DOHH2 (cell line): Measurements from ENCODE around the gene STRIP1.
"Not testable (repeated sequence)": the region's sequence is repeated elsewhere in the genome, so short reads cannot be mapped to it uniquely, and the experiment has no call there.

Experiments
- H3F3A ChIP-seq: fragments of 200-600 bp; sonication (generic), shearing (Covaris generic); 2 replicates; pipeline ENCODE4 v1.6.0; 2016; ENCODE audit warnings: antibody characterized with exemption, mild to moderate bottlenecking; ENCODE audit not compliant: control insufficient read depth, insufficient read depth
- H3K27ac ChIP-seq: fragments of 200-600 bp; sonication (generic); 2 replicates; pipeline ENCODE4 v1.5.1; 2014; ENCODE audit warnings: low read depth, mild to moderate bottlenecking, low read length, moderate library complexity
- H3K27me3 ChIP-seq: fragments of 200-600 bp; sonication (generic); 2 replicates; pipeline ENCODE4 v1.6.1; 2014; ENCODE audit warnings: mild to moderate bottlenecking, low read length, mixed read lengths; ENCODE audit not compliant: control insufficient read depth
- H3K36me3 ChIP-seq: fragments of 200-600 bp; sonication (generic); 2 replicates; pipeline ENCODE4 v1.6.1; 2014; ENCODE audit warnings: mild to moderate bottlenecking, low read length, moderate library complexity, mixed read lengths; ENCODE audit not compliant: control insufficient read depth
- H3K4me1 ChIP-seq: fragments of 200-600 bp; sonication (generic); 2 replicates; pipeline ENCODE4 v1.6.1; 2014; ENCODE audit warnings: mild to moderate bottlenecking, low read length, mixed read lengths; ENCODE audit not compliant: control insufficient read depth
- H3K4me2 ChIP-seq: fragments of 200-600 bp; sonication (generic); 2 replicates; pipeline ENCODE4 v1.6.0; 2014; ENCODE audit warnings: mild to moderate bottlenecking, low read length, moderate library complexity
- H3K4me3 ChIP-seq: fragments of 200-600 bp; sonication (generic); 2 replicates; pipeline ENCODE4 v1.5.1; 2014; ENCODE audit warnings: mild to moderate bottlenecking, low read length, mixed read lengths
- H3K79me2 ChIP-seq: fragments of 200-600 bp; sonication (generic); 2 replicates; pipeline ENCODE4 v1.6.1; 2014; ENCODE audit warnings: mild to moderate bottlenecking, low read length, mixed read lengths; ENCODE audit not compliant: control insufficient read depth
- H3K9me2 ChIP-seq: fragments of 200-600 bp; sonication (generic); replicated peaks from 2 replicates; pipeline ENCODE4 v1.6.1; 2014; ENCODE audit warnings: mild to moderate bottlenecking, low read length, mixed read lengths; ENCODE audit not compliant: control insufficient read depth
- H3K9me3 ChIP-seq: fragments of 200-600 bp; sonication (generic); 2 replicates; pipeline ENCODE4 v1.6.1; 2014; ENCODE audit warnings: antibody characterized with exemption, low read length, mixed read lengths; ENCODE audit not compliant: control insufficient read depth, insufficient read depth
- H4K20me1 ChIP-seq: fragments of 200-600 bp; sonication (generic); 2 replicates; pipeline ENCODE4 v1.6.0; 2014; ENCODE audit warnings: low read depth, mild to moderate bottlenecking, antibody characterized with exemption, low read length, moderate library complexity; ENCODE audit not compliant: control insufficient read depth, insufficient read depth
- EZH2phosphoT487 ChIP-seq: fragments of 200-600 bp; sonication (generic); IDR thresholded peaks from 2 replicates; pipeline ENCODE4 v1.6.1; 2017; ENCODE audit warnings: borderline replicate concordance, mild to moderate bottlenecking, antibody characterized with exemption, low read length, moderate library complexity, mixed read lengths
- TF ChIP-seq, protein P1 (sequence below): fragments of 200-600 bp; sonication (generic); IDR thresholded peaks from one replicate; pipeline ENCODE4 v1.5.1; 2014; ENCODE audit warnings: antibody characterized with exemption, mild to moderate bottlenecking, low read depth, low read length; ENCODE audit not compliant: poor library complexity, severe bottlenecking

Gene STRIP1

DNA sequence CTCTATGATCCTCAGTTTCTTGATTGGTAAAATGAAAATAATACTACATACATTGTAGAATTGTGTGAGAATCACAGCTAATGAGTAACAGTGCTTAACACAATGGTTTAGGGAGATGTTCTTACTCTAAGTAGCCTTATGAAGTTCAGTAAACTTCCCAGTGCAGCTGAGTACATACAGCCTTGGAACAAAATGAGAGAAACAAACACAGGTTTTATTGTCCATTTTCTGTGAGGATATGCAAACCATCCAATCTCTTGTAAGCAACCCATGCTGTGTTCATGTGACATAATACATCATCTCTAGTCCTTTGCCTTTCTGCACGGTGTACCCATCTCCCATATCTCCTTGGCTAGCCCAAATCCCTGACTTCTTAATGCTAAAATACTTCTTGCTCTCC is 14.7 kb upstream of the STRIP1 start:
- Histone ChIP-seq H3K9me2 (no peaks in the 10 kb centered on the region), H3K27ac (no peak overlapping the region), H3F3A (no peaks in the 10 kb centered on the region), H3K9me3 (no peaks in the 10 kb centered on the region), H3K4me1 (no peaks in the 10 kb centered on the region), H3K4me2 (no peak overlapping the region), H3K27me3 (no peaks in the 10 kb centered on the region), H3K36me3 (peaks cover 80% of the 10 kb centered on the region), H3K79me2 (no peaks in the 10 kb centered on the region), H3K4me3 (no peak overlapping the region), H4K20me1 (no peaks in the 10 kb centered on the region)
- TF ChIP-seq EZH2phosphoT487, result no peak
- TF ChIP-seq, protein P1, sequence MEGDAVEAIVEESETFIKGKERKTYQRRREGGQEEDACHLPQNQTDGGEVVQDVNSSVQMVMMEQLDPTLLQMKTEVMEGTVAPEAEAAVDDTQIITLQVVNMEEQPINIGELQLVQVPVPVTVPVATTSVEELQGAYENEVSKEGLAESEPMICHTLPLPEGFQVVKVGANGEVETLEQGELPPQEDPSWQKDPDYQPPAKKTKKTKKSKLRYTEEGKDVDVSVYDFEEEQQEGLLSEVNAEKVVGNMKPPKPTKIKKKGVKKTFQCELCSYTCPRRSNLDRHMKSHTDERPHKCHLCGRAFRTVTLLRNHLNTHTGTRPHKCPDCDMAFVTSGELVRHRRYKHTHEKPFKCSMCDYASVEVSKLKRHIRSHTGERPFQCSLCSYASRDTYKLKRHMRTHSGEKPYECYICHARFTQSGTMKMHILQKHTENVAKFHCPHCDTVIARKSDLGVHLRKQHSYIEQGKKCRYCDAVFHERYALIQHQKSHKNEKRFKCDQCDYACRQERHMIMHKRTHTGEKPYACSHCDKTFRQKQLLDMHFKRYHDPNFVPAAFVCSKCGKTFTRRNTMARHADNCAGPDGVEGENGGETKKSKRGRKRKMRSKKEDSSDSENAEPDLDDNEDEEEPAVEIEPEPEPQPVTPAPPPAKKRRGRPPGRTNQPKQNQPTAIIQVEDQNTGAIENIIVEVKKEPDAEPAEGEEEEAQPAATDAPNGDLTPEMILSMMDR, result no peak

DNA sequence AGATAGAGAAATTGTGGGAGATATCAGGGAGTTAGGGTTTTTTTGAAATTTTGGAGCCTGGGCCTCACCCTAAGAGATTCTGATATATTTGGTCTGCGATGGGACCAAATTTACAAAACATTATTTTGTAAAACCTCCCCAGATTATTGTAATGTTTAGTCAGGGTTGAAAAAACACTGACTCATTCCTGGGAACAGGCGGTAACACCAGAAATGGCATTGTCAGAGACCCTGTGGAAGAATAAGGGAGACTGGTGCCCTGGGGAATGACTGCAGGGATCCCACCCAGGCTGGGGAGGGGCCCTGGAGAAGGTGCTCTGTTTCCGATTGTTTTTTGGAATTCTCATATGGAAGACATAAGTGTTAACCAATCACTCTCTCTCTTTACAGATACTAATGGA is 13.1 kb upstream of the STRIP1 start:
- no peak for TF ChIP-seq EZH2phosphoT487
- TF ChIP-seq, protein P1, result no peak
- no peaks in the 10 kb centered on the region; the same call in 1 of the 2 replicates for H3F3A ChIP-seq
- no peak overlapping the region for H3K4me3 ChIP-seq
- no peak overlapping the region for H3K4me2 ChIP-seq
- peaks cover 69% of the 10 kb centered on the region for H3K36me3 ChIP-seq
- no peaks in the 10 kb centered on the region for H3K79me2 ChIP-seq
- H3K27ac ChIP-seq, result no peak overlapping the region
- no peaks in the 10 kb centered on the region for H3K27me3 ChIP-seq
- no peaks in the 10 kb centered on the region for H3K9me2 ChIP-seq
- H4K20me1 ChIP-seq, result no peaks in the 10 kb centered on the region
- no peaks in the 10 kb centered on the region for H3K9me3 ChIP-seq
- no peaks in the 10 kb centered on the region for H3K4me1 ChIP-seq

DNA sequence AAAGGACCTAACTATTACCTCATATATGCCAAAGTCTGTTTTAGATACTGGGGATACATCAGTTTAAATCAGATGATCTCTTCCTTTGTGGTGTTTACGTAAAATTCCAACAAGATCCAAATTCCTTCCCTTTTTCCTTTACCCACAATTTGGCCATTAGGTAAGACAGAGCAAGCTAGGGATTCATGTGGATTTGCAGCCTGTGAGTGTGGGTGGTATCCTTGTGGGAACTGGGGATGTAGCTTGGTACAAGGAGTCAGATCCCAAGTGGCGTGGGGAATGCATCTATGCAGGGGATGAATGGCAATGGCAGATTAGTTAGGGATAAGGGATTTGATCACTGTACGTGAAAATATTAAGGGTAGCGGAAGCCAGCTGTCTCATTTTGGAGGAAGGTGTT is 9.8 kb upstream of the STRIP1 start:
- Histone ChIP-seq H3K4me1 (no peaks in the 10 kb centered on the region), H3K27ac (no peak overlapping the region), H3K36me3 (peaks cover 36% of the 10 kb centered on the region), H3K9me2 (no peaks in the 10 kb centered on the region), H3K4me3 (no peak overlapping the region), H3K27me3 (no peaks in the 10 kb centered on the region), H4K20me1 (no peaks in the 10 kb centered on the region), H3F3A (no peaks in the 10 kb centered on the region; the same call in none of the 2 replicates), H3K4me2 (no peak overlapping the region), H3K9me3 (no peaks in the 10 kb centered on the region), H3K79me2 (no peaks in the 10 kb centered on the region)
- TF ChIP-seq, protein P1, result no peak
- no peak for TF ChIP-seq EZH2phosphoT487

DNA sequence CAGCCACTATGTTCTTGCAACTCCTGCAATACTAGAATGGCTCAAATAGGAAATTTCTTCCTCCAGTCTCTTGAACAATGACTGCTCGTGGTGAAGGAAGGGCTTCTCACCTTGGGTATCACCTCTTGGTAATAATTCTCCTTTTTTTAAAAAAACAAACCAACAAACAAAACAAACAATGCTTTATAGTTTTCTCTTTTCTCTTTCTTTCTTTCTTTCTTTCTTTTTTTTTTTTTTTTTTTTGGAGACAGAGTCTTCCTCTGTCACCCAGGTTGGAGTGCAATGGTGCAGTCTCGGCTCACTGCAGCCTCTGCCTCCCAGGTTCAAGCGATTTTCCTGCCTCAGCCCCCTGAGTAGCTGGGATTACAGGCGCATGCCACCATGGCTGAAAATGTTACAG is 3.7 kb upstream of the STRIP1 start:
- H3K27ac ChIP-seq, H3K9me2 ChIP-seq, H3K27me3 ChIP-seq, H3K4me2 ChIP-seq, H4K20me1 ChIP-seq, H3K36me3 ChIP-seq, H3K9me3 ChIP-seq, H3K4me3 ChIP-seq, H3F3A ChIP-seq: not testable (repeated sequence)
- H3K4me1 ChIP-seq, result peaks cover 12% of the 10 kb centered on the region
- peaks cover 12% of the 10 kb centered on the region for H3K79me2 ChIP-seq
